Colonic mucosa (tissue), 4 donors: ENCODE data around the gene LNPEP. TPM values are rescaled to one million over a fixed set of nuclear protein-coding genes. Genes with fewer than 3 reads are reported as not detected.
A peak's percentile ranks its signal among the peaks of the same experiment; 100 is the strongest.

Experiments
- DNase-seq: peaks from one replicate; pipeline ENCODE4 v3.0.0-alpha.2; 2020
- H3K27ac ChIP-seq: fragments of 200-600 bp; one replicate; pipeline ENCODE4 v1.8.0; 2021
- H3K27me3 ChIP-seq: fragments of 200-600 bp; one replicate; pipeline ENCODE4 v1.8.0; 2021
- H3K36me3 ChIP-seq: fragments of 200-600 bp; one replicate; pipeline ENCODE4 v1.8.0; 2021
- H3K4me1 ChIP-seq: fragments of 200-600 bp; one replicate; pipeline ENCODE4 v1.8.0; 2021; ENCODE audit warnings: mild to moderate bottlenecking
- H3K4me3 ChIP-seq: fragments of 200-600 bp; one replicate; pipeline ENCODE4 v1.8.0; 2021
- H3K9ac ChIP-seq, 2 donors: one replicate each; pipeline ENCODE4 v1.7.0; 2013; ENCODE audit warnings: control low read depth in 2 of 2, low read depth in 2 of 2, low read length in 2 of 2
- H3K9me3 ChIP-seq: fragments of 200-600 bp; one replicate; pipeline ENCODE4 v1.8.0; 2021
- intact Hi-C: fragments of 100-400 bp; cut with DNase I; formaldehyde crosslinking; loops from one replicate; pipeline ENCODE4 v1.14.1; 2022
- total RNA-seq, 2 donors: library from RNA; stranded (reverse); fragmentation: NEBNext Ultra II Directional in 1 of 2; extraction: Animal tissue kit (Norgen Biotek cat#: 25700) in 1 of 2; gene quantifications; one replicate each; pipeline ENCODE4 v1.2.1, GENCODE V29; 2021
- TF ChIP-seq, protein P1 (sequence below): fragments of 200-600 bp; IDR thresholded peaks from one replicate; pipeline ENCODE4 v1.8.0; 2022; ENCODE audit warnings: antibody characterized with exemption, mild to moderate bottlenecking
- donor health status: healthy.
- donor health status: DM: no; HTN: no; CAD: no.
- donor health status: DM: no; HTN: no; CAD: no.

LNPEP gene
- total RNA-seq, 2 donors from 2014 or later: 23.7 to 34.9 TPM

DNA sequence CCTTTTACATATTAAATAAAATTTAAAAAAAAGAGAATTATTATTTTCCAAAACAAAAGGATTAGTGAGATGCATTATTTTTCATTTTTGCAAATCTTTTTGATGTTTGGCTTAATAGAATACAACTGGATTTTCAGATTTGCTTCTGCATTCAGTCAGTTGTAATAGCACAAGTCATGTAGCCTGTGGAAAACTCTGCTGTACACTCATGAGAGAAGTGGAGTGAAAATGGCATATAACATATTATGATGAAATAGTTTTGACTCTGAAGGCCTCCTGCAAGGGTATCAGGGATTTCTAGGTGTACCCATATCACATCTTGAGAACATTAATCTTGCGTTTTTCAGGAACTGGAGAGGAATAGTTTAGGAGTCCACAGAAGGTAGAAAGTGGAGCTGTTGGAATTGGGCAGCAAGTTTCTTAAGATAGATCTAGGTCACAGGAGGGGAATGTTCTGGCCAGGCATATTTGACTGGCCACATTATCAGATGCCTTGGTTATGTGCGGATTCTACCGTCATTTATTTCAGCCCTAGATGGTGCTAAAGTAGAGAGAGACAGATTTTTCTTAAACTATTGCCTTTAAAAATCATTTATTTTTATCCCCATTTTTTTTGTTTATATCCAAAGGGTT is 16.4 kb downstream of the LNPEP start:
- Histone ChIP-seq H3K27me3 (no peaks in the 10 kb centered on the region), H3K9ac (no peak overlapping the region), H3K4me1 (no peaks in the 10 kb centered on the region), H3K36me3 (no peaks in the 10 kb centered on the region), H3K4me3 (no peak overlapping the region), H3K9me3 (no peaks in the 10 kb centered on the region), H3K27ac (no peak overlapping the region)
- no peak for DNase-seq
- intact Hi-C loops: no loop called here
- TF ChIP-seq, protein P1, sequence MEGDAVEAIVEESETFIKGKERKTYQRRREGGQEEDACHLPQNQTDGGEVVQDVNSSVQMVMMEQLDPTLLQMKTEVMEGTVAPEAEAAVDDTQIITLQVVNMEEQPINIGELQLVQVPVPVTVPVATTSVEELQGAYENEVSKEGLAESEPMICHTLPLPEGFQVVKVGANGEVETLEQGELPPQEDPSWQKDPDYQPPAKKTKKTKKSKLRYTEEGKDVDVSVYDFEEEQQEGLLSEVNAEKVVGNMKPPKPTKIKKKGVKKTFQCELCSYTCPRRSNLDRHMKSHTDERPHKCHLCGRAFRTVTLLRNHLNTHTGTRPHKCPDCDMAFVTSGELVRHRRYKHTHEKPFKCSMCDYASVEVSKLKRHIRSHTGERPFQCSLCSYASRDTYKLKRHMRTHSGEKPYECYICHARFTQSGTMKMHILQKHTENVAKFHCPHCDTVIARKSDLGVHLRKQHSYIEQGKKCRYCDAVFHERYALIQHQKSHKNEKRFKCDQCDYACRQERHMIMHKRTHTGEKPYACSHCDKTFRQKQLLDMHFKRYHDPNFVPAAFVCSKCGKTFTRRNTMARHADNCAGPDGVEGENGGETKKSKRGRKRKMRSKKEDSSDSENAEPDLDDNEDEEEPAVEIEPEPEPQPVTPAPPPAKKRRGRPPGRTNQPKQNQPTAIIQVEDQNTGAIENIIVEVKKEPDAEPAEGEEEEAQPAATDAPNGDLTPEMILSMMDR: no peak

DNA sequence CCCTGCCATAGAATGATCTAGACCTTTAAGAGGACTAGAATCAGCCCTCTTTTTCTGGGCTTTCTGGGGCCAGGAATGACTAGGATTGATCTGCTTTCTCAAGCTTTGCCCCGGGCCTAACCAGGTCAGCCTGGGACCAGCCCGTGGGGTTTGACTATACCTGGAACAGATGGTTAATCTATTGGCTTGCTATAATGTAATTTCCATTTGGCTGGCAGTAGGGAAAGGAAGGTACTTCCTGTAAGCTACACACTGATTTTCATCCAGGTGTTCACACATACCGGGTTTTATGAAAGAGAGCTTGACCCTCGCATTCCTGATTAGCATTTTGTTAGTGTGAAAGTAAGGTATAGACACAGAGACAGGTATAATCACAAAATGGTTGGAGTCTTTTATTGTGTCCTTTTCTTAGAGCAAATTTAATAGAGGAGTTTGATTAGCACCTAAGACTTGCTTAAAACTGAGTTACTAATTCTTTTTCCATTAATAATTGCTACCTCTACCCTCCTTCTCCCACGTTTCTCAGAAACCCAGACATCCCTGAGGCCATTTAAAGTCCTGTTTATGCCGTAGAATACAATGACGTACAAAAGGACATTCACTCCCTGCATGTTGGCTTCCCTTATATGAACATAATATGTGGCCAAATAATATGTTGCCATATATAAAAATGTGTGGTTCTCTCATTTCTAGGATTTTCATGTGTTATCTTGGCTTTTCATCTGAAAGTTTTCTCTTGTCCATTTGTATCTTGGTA is 17.3 kb downstream of the LNPEP start:
- Histone ChIP-seq H3K4me3 (no peak overlapping the region), H3K4me1 (no peaks in the 10 kb centered on the region), H3K36me3 (no peaks in the 10 kb centered on the region), H3K27me3 (no peaks in the 10 kb centered on the region), H3K9me3 (no peaks in the 10 kb centered on the region), H3K9ac (peak overlapping the region in 1 of 2 donors; percentile 9), H3K27ac (no peak overlapping the region)
- TF ChIP-seq, protein P1: no peak
- intact Hi-C loops: no loop called here
- DNase-seq: no peak

DNA sequence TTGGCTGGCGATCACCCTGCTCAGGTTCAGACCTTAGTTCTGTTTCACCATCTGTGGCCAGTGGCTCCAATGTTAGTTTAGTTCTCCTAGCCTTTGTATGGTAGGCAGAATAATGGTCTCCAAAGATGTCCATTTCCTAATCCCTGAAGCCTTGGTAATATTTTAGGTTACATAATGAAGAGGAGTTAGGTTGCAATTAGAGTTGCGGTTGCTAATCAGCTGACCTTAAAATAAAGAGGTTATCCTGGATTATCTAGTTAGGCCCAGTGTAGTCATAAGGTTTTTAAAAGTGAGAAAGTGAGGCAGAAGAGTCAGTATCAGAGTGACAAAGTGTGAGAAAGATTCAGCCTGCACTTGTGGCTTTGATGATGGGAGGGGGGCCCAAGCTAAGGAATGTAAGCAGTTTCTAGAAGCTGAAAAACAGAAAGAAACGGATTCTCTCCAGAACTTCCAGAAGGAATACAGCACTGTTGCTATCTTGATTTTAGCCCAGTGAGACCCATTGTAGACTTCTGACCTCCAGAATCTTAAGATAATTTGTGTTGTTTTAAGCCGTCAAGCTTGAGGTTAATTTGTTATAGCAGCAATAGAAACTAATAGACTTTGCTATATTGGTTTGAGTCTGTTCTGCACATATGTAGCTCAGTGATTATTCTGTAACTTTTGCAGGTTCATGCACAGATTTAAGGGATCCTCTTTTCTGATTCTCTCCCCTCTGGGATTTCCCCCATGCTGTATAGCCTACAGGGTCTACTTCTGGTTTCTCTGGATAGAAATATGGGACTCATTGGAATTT is 21.6 kb downstream of the LNPEP start:
- Histone ChIP-seq H3K27ac (peak overlapping the region; percentile 21), H3K36me3 (no peaks in the 10 kb centered on the region), H3K9me3 (no peaks in the 10 kb centered on the region), H3K27me3 (no peaks in the 10 kb centered on the region), H3K4me1 (no peaks in the 10 kb centered on the region), H3K9ac (no peak overlapping the region), H3K4me3 (no peak overlapping the region)
- intact Hi-C loops: no loop called here
- TF ChIP-seq, protein P1: no peak
- no peak for DNase-seq

DNA sequence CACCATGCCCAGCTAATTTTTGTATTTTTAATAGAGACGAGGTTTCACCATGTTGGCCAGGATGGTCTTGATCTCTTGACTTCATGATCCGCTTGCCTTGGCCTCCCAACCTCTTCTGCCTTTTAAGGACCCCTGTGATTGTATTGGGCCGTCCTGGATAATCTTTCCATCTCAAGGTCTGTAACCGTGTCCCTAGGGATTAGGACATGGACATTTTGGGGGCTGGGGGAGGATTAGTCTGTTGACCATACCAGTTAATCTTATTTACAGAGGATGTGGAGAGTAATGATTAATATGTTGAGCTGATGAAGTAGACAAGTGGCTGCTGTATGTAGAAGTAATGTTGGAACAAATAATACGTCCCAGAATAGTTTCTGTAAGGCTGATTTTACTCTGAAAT is 23.1 kb downstream of the LNPEP start:
- Histone ChIP-seq H3K27ac (no peak overlapping the region), H3K4me3 (no peak overlapping the region)

DNA sequence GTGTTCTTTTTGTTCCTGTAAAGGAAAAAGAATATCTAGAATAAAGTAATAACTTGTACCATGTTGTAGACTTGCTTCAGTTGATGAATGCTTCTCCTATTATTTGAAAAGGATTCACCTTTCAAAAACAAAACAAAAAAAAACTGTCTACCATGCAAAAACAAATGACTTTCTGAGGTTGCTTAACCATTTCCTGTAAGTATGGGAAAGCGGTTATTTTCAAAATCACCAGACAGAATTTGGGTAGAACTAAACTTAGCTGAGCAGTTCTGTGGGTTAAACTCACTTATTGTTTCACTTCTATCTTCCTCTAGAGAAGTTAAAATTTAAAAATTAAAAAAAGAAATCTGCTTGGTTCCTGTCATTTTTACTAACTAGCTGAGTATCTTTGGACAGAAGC is 25.2 kb downstream of the LNPEP start:
- H3K27ac ChIP-seq: no peak overlapping the region
- no peaks in the 10 kb centered on the region for H3K36me3 ChIP-seq
- H3K27me3 ChIP-seq: no peaks in the 10 kb centered on the region
- H3K4me1 ChIP-seq: no peaks in the 10 kb centered on the region
- no peaks in the 10 kb centered on the region for H3K9me3 ChIP-seq
- DNase-seq: no peak
- intact Hi-C loops: no loop called here
- TF ChIP-seq, protein P1: no peak
- no peak overlapping the region for H3K4me3 ChIP-seq
- no peak overlapping the region for H3K9ac ChIP-seq

More for the DNA sequence above, 23.1 kb downstream of the LNPEP start:
- no peaks in the 10 kb centered on the region for H3K27me3 ChIP-seq
- intact Hi-C loops: no loop called here
- no peak for DNase-seq
- no peaks in the 10 kb centered on the region for H3K9me3 ChIP-seq
- no peaks in the 10 kb centered on the region for H3K36me3 ChIP-seq
- TF ChIP-seq, protein P1: no peak
- no peak overlapping the region for H3K9ac ChIP-seq
- no peaks in the 10 kb centered on the region for H3K4me1 ChIP-seq
